ENCODE measurements around the gene RNASE8. TPM values are rescaled to one million over a fixed set of nuclear protein-coding genes. Genes with fewer than 3 reads are reported as not detected.

The RNASE8 gene
- polyA plus RNA-seq, 3 donors: 0.24 TPM; not detected in 2

- peak in 9 of 11 donors; percentile 44 to 72 (median 63) for DNase-seq (ENCODE audit: extremely low read depth in 1 of 11, low read depth in 9 of 11, low spot score in 4 of 11)
Observed at GRCh38 chr14:21068521-21069387, 11.1 kb downstream of the RNASE8 start.

DNA sequence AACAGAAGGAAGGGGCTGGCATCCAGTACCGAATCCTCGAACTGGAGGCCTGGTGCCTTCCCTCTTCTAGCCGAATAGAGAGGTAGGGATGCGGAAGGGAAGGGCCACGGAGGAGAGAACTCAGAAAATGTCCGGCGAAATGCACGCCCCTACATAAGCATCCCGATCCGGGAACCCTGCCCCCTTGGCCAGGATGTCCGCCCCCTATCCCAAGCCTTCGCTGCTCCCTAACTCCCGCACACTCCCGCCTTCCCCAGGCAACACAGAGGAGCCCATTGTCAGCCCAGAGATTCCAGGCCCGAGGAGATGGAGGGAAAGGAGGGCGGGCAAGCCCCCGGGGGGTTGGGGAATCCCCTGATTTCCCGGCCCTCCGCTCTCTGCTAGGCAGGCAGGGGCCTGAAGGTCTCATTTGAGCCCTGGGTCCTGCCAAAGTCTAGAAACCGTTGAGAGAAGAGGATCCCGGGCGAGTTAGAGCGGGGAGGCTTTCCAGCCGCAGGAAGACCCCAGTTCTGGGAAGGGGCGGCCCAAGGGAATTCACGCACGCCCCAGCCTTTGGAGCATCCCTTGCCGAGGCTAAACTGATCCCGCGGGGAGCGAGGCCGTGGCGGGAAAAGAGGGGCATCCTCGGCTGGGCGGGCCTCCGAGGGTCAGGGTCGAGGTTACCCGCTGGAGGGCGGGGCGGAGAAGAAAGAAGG is 11.9 kb downstream of the RNASE8 start:
- DNase-seq (ENCODE audit: extremely low read depth in 1 of 11, low read depth in 9 of 11, low spot score in 4 of 11): peak in 7 of 11 donors; percentile 37 to 51 (median 40)

- DNase-seq (ENCODE audit: extremely low read depth in 1 of 11, low read depth in 9 of 11, low spot score in 4 of 11): peak in 8 of 11 donors; percentile 44 to 66 (median 58)
Observed at GRCh38 chr14:21070083-21070609, 12.5 kb downstream of the RNASE8 start, which contains the start of gene ARHGEF40. Gene ARHGEF40, plus strand, starts transcription at chr14:21070304. Its CDS starts 93 bp downstream, at chr14:21070397.

- peak in 7 of 11 donors; percentile 45 to 67 (median 62) for DNase-seq (ENCODE audit: extremely low read depth in 1 of 11, low read depth in 9 of 11, low spot score in 4 of 11)
Observed at GRCh38 chr14:21070610-21071224, 13.1 kb downstream of the RNASE8 start.

GRCh38 chr14:21071225-21072030 is 13.8 kb downstream of the RNASE8 start:
- peak in 10 of 11 donors; percentile 80 to 91 (median 88) for DNase-seq (ENCODE audit: extremely low read depth in 1 of 11, low read depth in 9 of 11, low spot score in 4 of 11)

GRCh38 chr14:21072031-21072473 is 14.4 kb downstream of the RNASE8 start:
- peak in 3 of 11 donors; percentile 26 to 37 (median 29) for DNase-seq (ENCODE audit: extremely low read depth in 1 of 11, low read depth in 9 of 11, low spot score in 4 of 11)

- no peak for DNase-seq (ENCODE audit: extremely low read depth in 1 of 11, low read depth in 9 of 11, low spot score in 4 of 11)
Observed at GRCh38 chr14:21072781-21073339, 15.2 kb downstream of the RNASE8 start.

DNA sequence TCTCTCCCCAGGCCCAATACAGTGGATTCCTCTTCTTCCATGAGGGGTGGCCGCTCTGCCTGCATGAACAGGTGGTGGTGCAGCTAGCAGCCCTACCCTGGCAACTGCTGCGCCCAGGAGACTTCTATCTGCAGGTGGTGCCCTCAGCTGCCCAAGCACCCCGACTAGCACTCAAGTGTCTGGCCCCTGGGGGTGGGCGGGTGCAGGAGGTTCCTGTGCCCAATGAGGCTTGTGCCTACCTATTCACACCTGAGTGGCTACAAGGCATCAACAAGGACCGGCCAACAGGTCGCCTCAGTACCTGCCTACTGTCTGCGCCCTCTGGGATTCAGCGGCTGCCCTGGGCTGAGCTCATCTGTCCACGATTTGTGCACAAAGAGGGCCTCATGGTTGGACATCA is 16.3 kb downstream of the RNASE8 start:
- no peak for DNase-seq (ENCODE audit: extremely low read depth in 1 of 11, low read depth in 9 of 11, low spot score in 4 of 11)

DNA sequence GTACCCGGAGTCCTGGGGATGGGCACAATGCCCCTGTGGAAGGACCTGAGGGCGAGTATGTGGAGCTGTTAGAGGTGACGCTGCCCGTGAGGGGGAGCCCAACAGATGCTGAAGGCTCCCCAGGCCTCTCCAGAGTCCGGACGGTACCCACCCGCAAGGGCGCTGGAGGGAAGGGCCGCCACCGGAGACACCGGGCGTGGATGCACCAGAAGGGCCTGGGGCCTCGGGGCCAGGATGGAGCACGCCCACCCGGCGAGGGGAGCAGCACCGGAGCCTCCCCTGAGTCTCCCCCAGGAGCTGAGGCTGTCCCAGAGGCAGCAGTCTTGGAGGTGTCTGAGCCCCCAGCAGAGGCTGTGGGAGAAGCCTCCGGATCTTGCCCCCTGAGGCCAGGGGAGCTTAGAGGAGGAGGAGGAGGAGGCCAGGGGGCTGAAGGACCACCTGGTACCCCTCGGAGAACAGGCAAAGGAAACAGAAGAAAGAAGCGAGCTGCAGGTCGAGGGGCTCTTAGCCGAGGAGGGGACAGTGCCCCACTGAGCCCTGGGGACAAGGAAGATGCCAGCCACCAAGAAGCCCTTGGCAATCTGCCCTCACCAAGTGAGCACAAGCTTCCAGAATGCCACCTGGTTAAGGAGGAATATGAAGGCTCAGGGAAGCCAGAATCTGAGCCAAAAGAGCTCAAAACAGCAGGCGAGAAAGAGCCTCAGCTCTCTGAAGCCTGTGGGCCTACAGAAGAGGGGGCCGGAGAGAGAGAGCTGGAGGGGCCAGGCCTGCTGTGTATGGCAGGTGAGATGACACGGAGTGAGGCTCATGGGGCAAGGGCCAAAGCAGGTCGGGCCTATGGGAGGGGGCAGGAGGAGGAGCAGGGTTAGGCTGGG is 17.0 kb downstream of the RNASE8 start:
- DNase-seq (ENCODE audit: extremely low read depth in 1 of 11, low read depth in 9 of 11, low spot score in 4 of 11): no peak

- no peak for DNase-seq (ENCODE audit: extremely low read depth in 1 of 11, low read depth in 9 of 11, low spot score in 4 of 11)
Observed at GRCh38 chr14:21075719-21076437, 18.3 kb downstream of the RNASE8 start.

DNA sequence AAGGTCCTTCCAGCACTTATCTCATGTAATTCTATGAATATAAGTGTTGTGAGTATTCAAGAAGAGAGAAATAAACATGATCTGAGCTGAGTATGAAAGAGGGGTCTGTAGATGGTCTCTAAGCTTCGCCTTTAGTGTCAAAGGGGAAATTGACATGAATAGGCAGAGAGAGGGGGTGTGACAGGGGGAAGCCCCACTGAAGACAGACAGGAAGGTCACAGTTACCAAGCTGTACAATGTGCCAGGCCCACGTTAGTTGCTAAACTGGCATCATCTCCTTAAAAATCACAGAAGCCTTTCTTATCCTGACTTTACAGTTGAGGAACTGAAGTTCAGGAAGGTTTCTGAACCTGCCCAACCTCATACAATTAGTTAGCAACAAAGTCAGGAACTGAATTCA is 20.1 kb downstream of the RNASE8 start:
- no peak for DNase-seq (ENCODE audit: extremely low read depth in 1 of 11, low read depth in 9 of 11, low spot score in 4 of 11)

DNA sequence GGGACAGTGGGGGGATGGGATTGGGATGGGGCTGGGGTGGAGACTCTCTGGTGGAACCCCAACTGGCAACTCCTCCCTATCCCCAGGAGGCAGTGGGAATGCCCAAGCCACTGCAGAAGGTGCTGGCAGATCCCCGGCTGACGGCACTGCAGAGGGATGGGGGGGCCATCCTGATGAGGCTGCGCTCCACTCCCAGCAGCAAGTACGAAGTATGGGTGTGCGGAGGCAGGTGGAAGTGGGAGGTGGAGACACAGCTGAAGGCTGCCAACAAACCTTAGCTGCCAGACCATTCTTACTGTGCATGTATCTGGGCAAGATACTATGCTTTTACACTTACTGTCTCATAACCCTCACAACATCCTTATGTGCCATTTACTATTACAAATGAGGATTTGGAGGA is 20.7 kb downstream of the RNASE8 start:
- DNase-seq (ENCODE audit: extremely low read depth in 1 of 11, low read depth in 9 of 11, low spot score in 4 of 11): no peak

DNA sequence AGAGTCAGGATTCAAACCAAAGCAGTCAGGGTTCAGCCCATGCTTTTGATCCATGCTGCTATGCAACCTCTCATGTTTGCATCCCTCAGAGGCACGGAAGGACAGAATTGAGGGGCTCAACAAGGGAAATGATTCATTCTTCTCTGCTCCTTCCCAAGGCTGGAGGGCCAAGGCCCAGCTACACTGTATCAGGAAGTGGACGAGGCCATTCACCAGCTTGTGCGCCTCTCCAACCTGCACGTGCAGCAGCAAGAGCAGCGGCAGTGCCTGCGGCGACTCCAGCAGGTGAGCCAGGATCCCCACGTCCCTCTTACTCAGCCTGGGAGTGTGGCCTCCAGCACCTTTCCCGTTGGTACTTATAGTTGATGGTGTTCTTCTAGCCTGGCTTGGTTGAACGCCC is 21.1 kb downstream of the RNASE8 start:
- DNase-seq (ENCODE audit: extremely low read depth in 1 of 11, low read depth in 9 of 11, low spot score in 4 of 11): no peak

DNA sequence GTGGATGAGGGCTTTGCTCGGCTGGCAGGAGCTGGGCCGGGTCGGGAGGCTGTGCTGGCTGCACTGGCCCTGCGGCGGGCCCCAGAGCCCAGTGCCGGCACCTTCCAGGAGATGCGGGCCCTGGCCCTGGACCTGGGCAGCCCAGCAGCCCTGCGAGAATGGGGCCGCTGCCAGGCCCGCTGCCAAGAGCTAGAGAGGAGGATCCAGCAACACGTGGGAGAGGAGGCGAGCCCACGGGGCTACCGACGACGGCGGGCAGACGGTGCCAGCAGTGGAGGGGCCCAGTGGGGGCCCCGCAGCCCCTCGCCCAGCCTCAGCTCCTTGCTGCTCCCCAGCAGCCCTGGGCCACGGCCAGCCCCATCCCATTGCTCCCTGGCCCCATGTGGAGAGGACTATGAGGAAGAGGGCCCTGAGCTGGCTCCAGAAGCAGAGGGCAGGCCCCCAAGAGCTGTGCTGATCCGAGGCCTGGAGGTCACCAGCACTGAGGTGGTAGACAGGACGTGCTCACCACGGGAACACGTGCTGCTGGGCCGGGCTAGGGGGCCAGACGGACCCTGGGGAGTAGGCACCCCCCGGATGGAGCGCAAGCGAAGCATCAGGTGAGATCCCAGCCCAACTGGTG is 24.0 kb downstream of the RNASE8 start:
- no peak for DNase-seq (ENCODE audit: extremely low read depth in 1 of 11, low read depth in 9 of 11, low spot score in 4 of 11)

- DNase-seq (ENCODE audit: extremely low read depth in 1 of 11, low read depth in 9 of 11, low spot score in 4 of 11): no peak
Observed at GRCh38 chr14:21083565-21084325, 26.1 kb downstream of the RNASE8 start.

- DNase-seq (ENCODE audit: extremely low read depth in 1 of 11, low read depth in 9 of 11, low spot score in 4 of 11): no peak
Observed at GRCh38 chr14:21084396-21084795, 26.8 kb downstream of the RNASE8 start.
